ENCODE data around the gene CBLC. TPM values are rescaled to one million over a fixed set of nuclear protein-coding genes. Genes with fewer than 3 reads are reported as not detected.

The CBLC gene
- polyA plus RNA-seq, 1 of the 3 experiments (the other 2 are of a cell fraction), result not detected

DNA sequence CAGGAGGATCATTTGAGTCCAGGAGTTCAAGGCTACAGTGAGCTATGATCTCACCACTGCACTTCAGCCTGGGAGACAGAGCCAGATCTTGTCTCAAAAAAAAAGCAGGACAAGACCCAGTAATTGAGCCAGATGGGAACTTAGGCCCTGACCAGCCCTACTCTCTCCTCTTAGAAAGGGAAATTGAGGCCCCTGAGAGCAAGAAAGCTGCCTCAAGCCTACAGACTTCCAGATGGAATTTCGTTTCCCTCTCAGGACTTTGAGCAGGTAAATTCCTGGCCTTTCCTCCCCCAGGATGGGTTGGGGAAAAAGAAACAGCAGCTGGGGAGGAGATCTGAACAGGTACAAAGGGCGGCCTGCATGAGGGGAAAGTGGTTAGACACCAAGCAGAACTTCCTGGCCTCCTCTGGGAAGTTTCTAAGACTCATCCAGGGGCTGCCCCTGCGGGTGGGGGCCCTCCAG, 32.8 kb upstream of the CBLC start:
- Histone ChIP-seq H3K9me3 (no peaks in the 10 kb centered on the region), H3K36me3 (replicated peaks in 1 of 2; ENCODE audit: control insufficient read depth in 1 of 2, insufficient read depth in 2 of 2, low read length in 1 of 2) (no peaks in the 10 kb centered on the region), H3K27me3 (ENCODE audit: insufficient read depth) (no peaks in the 10 kb centered on the region), H3F3A (replicated peaks; ENCODE audit: insufficient read depth) (peaks cover 24% of the 10 kb centered on the region), H3K27ac (ENCODE audit: low read depth in 2 of 2, low read length in 1 of 2) (peak overlapping the region in 1 of 2 experiments; percentile 25; a peak in 2 of 4 replicates), H3K4me3 (ENCODE audit: low read depth in 2 of 2, low read length in 1 of 2) (no peak overlapping the region), H3K4me1 (ENCODE audit: control insufficient read depth in 1 of 2, insufficient read depth in 2 of 2, low read depth in 1 of 2, low read length in 1 of 2) (peaks cover 8 to 18% of the 10 kb centered on the region in 2 experiments; a peak in 3 of 4 replicates), H3K79me2 (ENCODE audit: insufficient read depth) (peaks cover 11% of the 10 kb centered on the region), H4K20me1 (ENCODE audit: insufficient read depth) (no peaks in the 10 kb centered on the region), H3K9me2 (no peaks in the 10 kb centered on the region), H2AFZ (ENCODE audit: low read depth) (no peak overlapping the region), H3K4me2 (peak overlapping the region; percentile 50; the same call in 1 of the 2 replicates), H3K9ac (no peak overlapping the region)
- CTCF ChIA-PET, result interaction anchor here (2.0 to 11.9 kb wide), 3 partner anchors 22 to 55 kb away, joined by 5 to 92 read pairs (median 24); no protein-coding TSS in a partner anchor
- POLR2A ChIA-PET, result no interaction called here
- DNase-seq, result no peak
- TF ChIP-seq RCOR1 (IDR thresholded peaks at IDR 0.05; ENCODE audit: low read length), result no peak
- TF ChIP-seq TEAD4 (IDR thresholded peaks at IDR 0.05; ENCODE audit: borderline replicate concordance, insufficient read depth), result no peak
- TF ChIP-seq RAD21 (IDR thresholded peaks at IDR 0.05; ENCODE audit: low read length), result no peak
- WGBS (ENCODE audit: low lambda C conversion rate), result 38% methylated on average over 3 of the region's 3 CpGs

DNA sequence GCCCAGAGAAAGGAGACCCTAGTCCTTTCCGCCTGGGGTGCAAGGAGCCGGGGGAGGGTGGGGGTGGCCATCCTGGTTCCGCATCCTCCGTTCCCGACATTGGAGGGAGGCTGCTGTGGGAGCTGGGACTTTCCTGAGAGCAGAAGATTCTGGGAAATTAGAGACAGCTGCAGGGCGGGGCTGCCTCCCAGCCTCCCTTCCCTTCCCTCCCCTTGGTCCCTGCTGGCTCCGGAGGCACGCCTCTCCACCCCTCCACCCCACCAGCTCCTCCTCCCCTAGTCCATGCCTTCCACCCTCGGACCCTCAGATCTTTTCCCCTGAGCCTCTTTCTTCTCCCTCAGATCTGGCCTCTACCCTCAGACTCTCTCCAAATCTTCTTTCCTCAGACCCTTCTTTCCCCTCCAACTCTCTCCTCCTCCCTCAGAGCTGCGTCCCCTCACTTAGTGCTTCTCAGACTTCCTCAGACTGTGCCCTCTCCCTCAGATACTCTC, 32.3 kb upstream of the CBLC start:
- DNase-seq, result no peak
- WGBS (ENCODE audit: low lambda C conversion rate), result 25% methylated on average over 5 of the region's 10 CpGs
- H3K9ac ChIP-seq, result no peak overlapping the region
- no peak overlapping the region for H2AFZ ChIP-seq (ENCODE audit: low read depth)
- peak overlapping the region in 1 of 2 experiments; percentile 25; a peak in 1 of 4 replicates for H3K27ac ChIP-seq (ENCODE audit: low read depth in 2 of 2, low read length in 1 of 2)
- CTCF ChIA-PET, result interaction anchor here (0.8 to 11.9 kb wide), 3 partner anchors 12 to 26 kb away, joined by 3 to 92 read pairs (median 24); no protein-coding TSS in a partner anchor
- H3K36me3 ChIP-seq (replicated peaks in 1 of 2; ENCODE audit: control insufficient read depth in 1 of 2, insufficient read depth in 2 of 2, low read length in 1 of 2), result no peaks in the 10 kb centered on the region
- peaks cover 16% of the 10 kb centered on the region for H3K79me2 ChIP-seq (ENCODE audit: insufficient read depth)
- H3K9me2 ChIP-seq, result no peaks in the 10 kb centered on the region
- H4K20me1 ChIP-seq (ENCODE audit: insufficient read depth), result no peaks in the 10 kb centered on the region
- POLR2A ChIA-PET, result no interaction called here
- no peak overlapping the region for H3K4me3 ChIP-seq (ENCODE audit: low read depth in 2 of 2, low read length in 1 of 2)
- peaks cover 8 to 19% of the 10 kb centered on the region in 2 experiments; a peak in 3 of 4 replicates for H3K4me1 ChIP-seq (ENCODE audit: control insufficient read depth in 1 of 2, insufficient read depth in 2 of 2, low read depth in 1 of 2, low read length in 1 of 2)
- H3F3A ChIP-seq (replicated peaks; ENCODE audit: insufficient read depth), result peaks cover 27% of the 10 kb centered on the region
- no peaks in the 10 kb centered on the region for H3K27me3 ChIP-seq (ENCODE audit: insufficient read depth)
- no peaks in the 10 kb centered on the region for H3K9me3 ChIP-seq
- TF ChIP-seq, protein P1, sequence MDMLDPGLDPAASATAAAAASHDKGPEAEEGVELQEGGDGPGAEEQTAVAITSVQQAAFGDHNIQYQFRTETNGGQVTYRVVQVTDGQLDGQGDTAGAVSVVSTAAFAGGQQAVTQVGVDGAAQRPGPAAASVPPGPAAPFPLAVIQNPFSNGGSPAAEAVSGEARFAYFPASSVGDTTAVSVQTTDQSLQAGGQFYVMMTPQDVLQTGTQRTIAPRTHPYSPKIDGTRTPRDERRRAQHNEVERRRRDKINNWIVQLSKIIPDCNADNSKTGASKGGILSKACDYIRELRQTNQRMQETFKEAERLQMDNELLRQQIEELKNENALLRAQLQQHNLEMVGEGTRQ (IDR thresholded peaks at IDR 0.05; ENCODE audit: borderline replicate concordance, low read depth, low read length), result no peak
- TF ChIP-seq TEAD4 (IDR thresholded peaks at IDR 0.05; ENCODE audit: borderline replicate concordance, insufficient read depth) (no peak), YY1 (IDR thresholded peaks at IDR 0.05; ENCODE audit: low read depth) (no peak), CHD2 (IDR thresholded peaks at IDR 0.05; ENCODE audit: low read length, partially characterized antibody) (no peak), RXRA (IDR thresholded peaks at IDR 0.05; ENCODE audit: borderline replicate concordance, low read depth) (no peak), TAF1 (IDR thresholded peaks at IDR 0.05; ENCODE audit: borderline replicate concordance, low read depth, low read length) (no peak), POLR2AphosphoS5 (IDR thresholded peaks at IDR 0.05; ENCODE audit: low read depth, low read length) (peak; percentile 21; the same call in 1 of the 2 replicates), GATA2 (CRISPR knock-in tag; IDR thresholded peaks at IDR 0.05) (no peak), TCF12 (IDR thresholded peaks at IDR 0.05) (peak; percentile 44; the same call in 1 of the 2 replicates)
- TF ChIP-seq, protein P2, sequence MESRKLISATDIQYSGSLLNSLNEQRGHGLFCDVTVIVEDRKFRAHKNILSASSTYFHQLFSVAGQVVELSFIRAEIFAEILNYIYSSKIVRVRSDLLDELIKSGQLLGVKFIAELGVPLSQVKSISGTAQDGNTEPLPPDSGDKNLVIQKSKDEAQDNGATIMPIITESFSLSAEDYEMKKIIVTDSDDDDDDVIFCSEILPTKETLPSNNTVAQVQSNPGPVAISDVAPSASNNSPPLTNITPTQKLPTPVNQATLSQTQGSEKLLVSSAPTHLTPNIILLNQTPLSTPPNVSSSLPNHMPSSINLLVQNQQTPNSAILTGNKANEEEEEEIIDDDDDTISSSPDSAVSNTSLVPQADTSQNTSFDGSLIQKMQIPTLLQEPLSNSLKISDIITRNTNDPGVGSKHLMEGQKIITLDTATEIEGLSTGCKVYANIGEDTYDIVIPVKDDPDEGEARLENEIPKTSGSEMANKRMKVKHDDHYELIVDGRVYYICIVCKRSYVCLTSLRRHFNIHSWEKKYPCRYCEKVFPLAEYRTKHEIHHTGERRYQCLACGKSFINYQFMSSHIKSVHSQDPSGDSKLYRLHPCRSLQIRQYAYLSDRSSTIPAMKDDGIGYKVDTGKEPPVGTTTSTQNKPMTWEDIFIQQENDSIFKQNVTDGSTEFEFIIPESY (IDR thresholded peaks at IDR 0.05; ENCODE audit: borderline replicate concordance, low read depth), result no peak
- peak overlapping the region; percentile 50; the same call in 1 of the 2 replicates for H3K4me2 ChIP-seq

All from SK-N-SH (cell line).